Vagina (tissue), 2 donors: ENCODE data around the gene PRDM15.

Experiments used
- POLR2A ChIP-seq, 2 donors: fragments of 450-650 bp; IDR thresholded peaks; one replicate each; pipeline ENCODE4 v1.6.1; 2017; ENCODE audit warnings: antibody characterized with exemption in 2 of 2, mild to moderate bottlenecking in 2 of 2, moderate library complexity in 2 of 2
- TF ChIP-seq, protein P1 (sequence below), 3 experiments: fragments of 450-650 bp in 2 of 3; fragments of 200-600 bp in 1 of 3; sonication (generic) in 1 of 3; IDR thresholded peaks; one replicate each; pipeline ENCODE4 v1.5.1; 2017 to 2019; ENCODE audit warnings: antibody characterized with exemption in 3 of 3, mild to moderate bottlenecking in 2 of 3, moderate library complexity in 2 of 3

GRCh38 chr21:41892726-41893125 lies 13.6 kb upstream of the PRDM15 start:
- TF ChIP-seq, protein P1, sequence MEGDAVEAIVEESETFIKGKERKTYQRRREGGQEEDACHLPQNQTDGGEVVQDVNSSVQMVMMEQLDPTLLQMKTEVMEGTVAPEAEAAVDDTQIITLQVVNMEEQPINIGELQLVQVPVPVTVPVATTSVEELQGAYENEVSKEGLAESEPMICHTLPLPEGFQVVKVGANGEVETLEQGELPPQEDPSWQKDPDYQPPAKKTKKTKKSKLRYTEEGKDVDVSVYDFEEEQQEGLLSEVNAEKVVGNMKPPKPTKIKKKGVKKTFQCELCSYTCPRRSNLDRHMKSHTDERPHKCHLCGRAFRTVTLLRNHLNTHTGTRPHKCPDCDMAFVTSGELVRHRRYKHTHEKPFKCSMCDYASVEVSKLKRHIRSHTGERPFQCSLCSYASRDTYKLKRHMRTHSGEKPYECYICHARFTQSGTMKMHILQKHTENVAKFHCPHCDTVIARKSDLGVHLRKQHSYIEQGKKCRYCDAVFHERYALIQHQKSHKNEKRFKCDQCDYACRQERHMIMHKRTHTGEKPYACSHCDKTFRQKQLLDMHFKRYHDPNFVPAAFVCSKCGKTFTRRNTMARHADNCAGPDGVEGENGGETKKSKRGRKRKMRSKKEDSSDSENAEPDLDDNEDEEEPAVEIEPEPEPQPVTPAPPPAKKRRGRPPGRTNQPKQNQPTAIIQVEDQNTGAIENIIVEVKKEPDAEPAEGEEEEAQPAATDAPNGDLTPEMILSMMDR (IDR thresholded peaks at IDR 0.05), result no peak
- TF ChIP-seq POLR2A (IDR thresholded peaks at IDR 0.05), result no peak
